ENCODE data around the gene GSTT4. TPM values are rescaled to one million over a fixed set of nuclear protein-coding genes. Genes with fewer than 3 reads are reported as not detected.

GSTT4 gene
- total and polyA plus RNA-seq, 9 of the 15 experiments (the other 6 are each of a cell fraction or from before 2014, with no cell fraction given) = not detected

- POLR2A ChIA-PET = no interaction called here
- TF ChIP-seq ZNF449 (CRISPR knock-in tag; IDR thresholded peaks at IDR 0.05) (no peak), ZNF444 (CRISPR knock-in tag; IDR thresholded peaks at IDR 0.05) (no peak), ZNF512 (tag; IDR thresholded peaks at IDR 0.05) (no peak), MAFG (tag; conservative IDR thresholded peaks at IDR 0.05) (no peak), GTF2F1 (IDR thresholded peaks at IDR 0.05; ENCODE audit: low read depth, low read length) (no peak), ZNF639 (CRISPR knock-in tag; conservative IDR thresholded peaks at IDR 0.05 in 1 of 2, IDR thresholded peaks at IDR 0.05 in 1 of 2) (no peak), SNAPC5 (CRISPR knock-in tag; IDR thresholded peaks at IDR 0.05) (no peak), TRIM24 (IDR thresholded peaks at IDR 0.05) (no peak), KLF10 (CRISPR knock-in tag; IDR thresholded peaks at IDR 0.05) (no peak), HLTF (IDR thresholded peaks at IDR 0.05) (no peak), ZNF707 (CRISPR knock-in tag; conservative IDR thresholded peaks at IDR 0.05) (no peak), GMEB1 (CRISPR knock-in tag; IDR thresholded peaks at IDR 0.05) (no peak), ZNF133 (CRISPR knock-in tag; IDR thresholded peaks at IDR 0.05) (no peak), PHTF2 (CRISPR knock-in tag; IDR thresholded peaks at IDR 0.05) (no peak), CBX3 (IDR thresholded peaks at IDR 0.05; ENCODE audit: borderline replicate concordance in 1 of 2, low read length in 2 of 2) (no peak), ATF6 (CRISPR knock-in tag; IDR thresholded peaks at IDR 0.05) (no peak)
These were observed 23.3 kb upstream of the GSTT4 start for GRCh38 chr22:24028533-24028932.

More at GRCh38 chr22:24028533-24028932, 23.3 kb upstream of the GSTT4 start:
- DNase-seq (ENCODE audit: extremely low read depth in 1 of 4, low spot score in 3 of 4) = no peak
- no peak for ATAC-seq
- H3K4me2 ChIP-seq (ENCODE audit: insufficient read depth, low read length) = no peak overlapping the region
- peaks cover 8% of the 10 kb centered on the region; the same call in 1 of the 3 replicates for H3K36me3 ChIP-seq (ENCODE audit: control insufficient read depth, insufficient read depth, low read length)
- no peak overlapping the region for H3K9ac ChIP-seq (ENCODE audit: insufficient read depth in 1 of 2, low read depth in 2 of 2, low read length in 2 of 2)
- H2AFZ ChIP-seq (ENCODE audit: low read depth, low read length) = no peak overlapping the region
- WGBS (ENCODE audit: insufficient coverage, low coverage, missing lambda C conversion rate) = 24% methylated on average over 2 of the region's 2 CpGs
- H3K27ac ChIP-seq (ENCODE audit: extremely low read depth, low read depth, low read length) = no peak overlapping the region
- H4K20me1 ChIP-seq (replicated peaks; ENCODE audit: control insufficient read depth, insufficient read depth, low read length) = peaks cover 10% of the 10 kb centered on the region
- in situ Hi-C loops (cut with MboI) (no loop called here), intact Hi-C loops (cut with micrococcal nuclease) (no loop called here)
- no peaks in the 10 kb centered on the region for H3K9me3 ChIP-seq (replicated peaks; ENCODE audit: control insufficient read depth, insufficient read depth, low read depth, low read length)
- H3K79me2 ChIP-seq (ENCODE audit: control insufficient read depth, insufficient read depth, low read length) = peaks cover 90% of the 10 kb centered on the region
- BruUV-seq (replicated peaks) = no TSS peak
- no peaks in the 10 kb centered on the region for H3K9me1 ChIP-seq (ENCODE audit: control insufficient read depth, insufficient read depth, low read length)
- CTCF ChIA-PET (ENCODE audit: low intra/inter-chr PET ratio) = no interaction called here
- H3K4me1 ChIP-seq (replicated peaks in 1 of 2; ENCODE audit: control insufficient read depth in 2 of 2, insufficient read depth in 2 of 2, low read length in 2 of 2) = no peaks in the 10 kb centered on the region; a peak in 3 of 5 replicates
- no peak for FAIRE-seq
- no peak overlapping the region for H3K4me3 ChIP-seq
- no peaks in the 10 kb centered on the region for H3K27me3 ChIP-seq (ENCODE audit: control insufficient read depth in 2 of 2, insufficient read depth in 2 of 2, low read length in 2 of 2)

All from K562 (cell line).